ENCODE measurements around the gene NDUFA6. TPM values are rescaled to one million over a fixed set of nuclear protein-coding genes. Genes with fewer than 3 reads are reported as not detected.
A peak's percentile ranks its signal among the peaks of the same experiment; 100 is the strongest.
"Not testable (repeated sequence)": the region's sequence is repeated elsewhere in the genome, so short reads cannot be mapped to it uniquely, and the experiment has no call there.

NDUFA6 gene
- total RNA-seq, 2 donors from 2014 or later: 52.9 to 53.1 TPM

DNA sequence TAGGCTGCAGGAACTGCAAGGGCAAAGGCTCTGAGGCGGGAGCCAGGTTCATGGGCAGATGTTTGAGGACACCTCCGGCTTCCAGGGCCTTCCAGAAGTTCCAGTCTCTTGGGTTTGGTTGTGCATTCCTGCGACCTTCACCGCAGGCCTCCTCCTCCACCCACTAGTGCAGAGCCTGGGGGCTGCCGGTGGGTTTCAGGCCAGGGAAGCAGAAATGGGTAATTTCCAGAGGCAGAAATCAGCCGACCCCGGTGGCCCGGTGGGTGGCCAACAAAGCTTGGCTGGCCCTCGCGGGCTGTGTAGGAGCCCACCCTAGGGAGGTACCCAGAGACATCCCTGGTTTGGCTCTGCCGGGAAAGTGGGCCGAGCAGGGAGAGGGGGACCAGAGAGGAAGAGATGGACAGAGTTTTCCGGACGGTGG, 16.9 kb downstream of the NDUFA6 start:
- H3K27me3 ChIP-seq (replicated peaks; ENCODE audit: insufficient read depth): no peaks in the 10 kb centered on the region
- TF ChIP-seq POLR2A (IDR thresholded peaks at IDR 0.05): no peak
- TF ChIP-seq, protein P1, sequence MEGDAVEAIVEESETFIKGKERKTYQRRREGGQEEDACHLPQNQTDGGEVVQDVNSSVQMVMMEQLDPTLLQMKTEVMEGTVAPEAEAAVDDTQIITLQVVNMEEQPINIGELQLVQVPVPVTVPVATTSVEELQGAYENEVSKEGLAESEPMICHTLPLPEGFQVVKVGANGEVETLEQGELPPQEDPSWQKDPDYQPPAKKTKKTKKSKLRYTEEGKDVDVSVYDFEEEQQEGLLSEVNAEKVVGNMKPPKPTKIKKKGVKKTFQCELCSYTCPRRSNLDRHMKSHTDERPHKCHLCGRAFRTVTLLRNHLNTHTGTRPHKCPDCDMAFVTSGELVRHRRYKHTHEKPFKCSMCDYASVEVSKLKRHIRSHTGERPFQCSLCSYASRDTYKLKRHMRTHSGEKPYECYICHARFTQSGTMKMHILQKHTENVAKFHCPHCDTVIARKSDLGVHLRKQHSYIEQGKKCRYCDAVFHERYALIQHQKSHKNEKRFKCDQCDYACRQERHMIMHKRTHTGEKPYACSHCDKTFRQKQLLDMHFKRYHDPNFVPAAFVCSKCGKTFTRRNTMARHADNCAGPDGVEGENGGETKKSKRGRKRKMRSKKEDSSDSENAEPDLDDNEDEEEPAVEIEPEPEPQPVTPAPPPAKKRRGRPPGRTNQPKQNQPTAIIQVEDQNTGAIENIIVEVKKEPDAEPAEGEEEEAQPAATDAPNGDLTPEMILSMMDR (IDR thresholded peaks at IDR 0.05): no peak
- no peak for TF ChIP-seq POLR2AphosphoS5 (IDR thresholded peaks at IDR 0.05)
- no peak for DNase-seq (ENCODE audit: low spot score)
- WGBS: 81% methylated on average over 14 of the region's 14 CpGs
- H3K9me3 ChIP-seq: no peaks in the 10 kb centered on the region
- H3K27ac ChIP-seq: peak overlapping the region; percentile 84 to 88
- intact Hi-C loops (cut with DNase I): no loop called here
- H3K36me3 ChIP-seq: no peaks in the 10 kb centered on the region
- H3K4me1 ChIP-seq (replicated peaks): peaks cover 12% of the 10 kb centered on the region
- peak overlapping the region; percentile 62 to 63 for H3K4me3 ChIP-seq

DNA sequence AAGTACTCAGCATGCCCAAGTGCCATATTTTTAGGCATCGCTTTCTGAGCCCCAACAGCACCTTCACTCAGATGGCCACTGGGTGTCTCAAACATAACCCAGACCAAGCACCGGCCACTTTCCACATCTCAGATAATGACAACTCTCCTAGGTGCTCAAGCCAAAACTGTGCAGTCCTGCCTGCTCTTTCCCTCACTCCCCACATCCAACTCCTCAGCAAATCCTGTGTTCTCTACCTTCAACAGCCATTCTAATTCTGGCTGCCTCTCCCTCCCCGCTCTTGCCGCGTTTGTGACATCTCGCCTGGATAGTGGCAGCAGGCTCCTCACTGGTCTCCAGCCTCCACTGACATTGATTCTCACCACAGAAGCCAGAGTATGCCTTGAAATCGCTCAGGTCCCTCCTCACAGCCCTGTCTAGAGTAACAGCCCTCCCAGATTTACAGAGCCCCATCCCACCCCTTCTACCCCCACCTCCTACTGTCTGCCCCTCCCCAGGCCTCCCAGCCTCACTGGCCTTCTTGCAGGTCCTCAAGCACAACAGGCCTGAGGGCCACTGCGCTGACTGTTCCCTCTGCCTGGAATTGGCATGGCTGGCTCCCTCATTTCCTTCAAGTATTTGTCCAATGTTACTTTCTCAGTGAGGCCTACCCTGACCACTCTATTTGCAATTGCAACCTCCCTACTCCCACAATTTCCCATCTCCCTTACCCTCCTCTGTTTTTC, 17.8 kb downstream of the NDUFA6 start:
- no peaks in the 10 kb centered on the region for H3K27me3 ChIP-seq (replicated peaks; ENCODE audit: insufficient read depth)
- no peak overlapping the region for H3K27ac ChIP-seq
- 80% methylated on average over 8 of the region's 8 CpGs for WGBS
- H3K36me3 ChIP-seq: no peaks in the 10 kb centered on the region
- intact Hi-C loops (cut with DNase I): no loop called here
- TF ChIP-seq POLR2AphosphoS5 (IDR thresholded peaks at IDR 0.05): no peak
- TF ChIP-seq POLR2A (IDR thresholded peaks at IDR 0.05): no peak
- TF ChIP-seq, protein P1 (IDR thresholded peaks at IDR 0.05): no peak
- H3K9me3 ChIP-seq: no peaks in the 10 kb centered on the region
- H3K4me3 ChIP-seq: no peak overlapping the region
- H3K4me1 ChIP-seq (replicated peaks): peaks cover 9% of the 10 kb centered on the region
- no peak for DNase-seq (ENCODE audit: low spot score)

DNA sequence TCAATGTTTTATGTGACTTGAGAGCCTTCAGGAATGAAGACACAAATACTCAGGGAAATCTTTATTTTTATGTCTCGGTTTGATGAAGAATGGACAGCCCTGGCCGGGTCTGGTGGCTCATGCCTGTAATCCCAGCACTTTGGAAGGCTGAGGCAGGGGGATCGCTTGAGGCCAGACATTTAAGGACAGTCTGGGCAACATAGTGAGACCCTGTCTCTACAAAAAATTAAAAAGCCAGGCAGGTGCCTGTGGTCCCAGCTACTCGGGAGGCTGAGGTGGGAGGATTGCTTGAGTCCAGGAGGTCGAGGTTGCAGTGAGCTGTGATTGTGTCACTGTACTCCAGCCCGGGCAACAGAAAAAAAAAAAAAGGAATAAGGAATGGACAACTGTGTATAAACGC, 19.1 kb downstream of the NDUFA6 start:
- H3K4me1 ChIP-seq (replicated peaks); H3K36me3 ChIP-seq; DNase-seq (ENCODE audit: low spot score); H3K27me3 ChIP-seq (replicated peaks; ENCODE audit: insufficient read depth); H3K9me3 ChIP-seq; intact Hi-C loops (cut with DNase I): not testable (repeated sequence)
- peak overlapping the region in 1 of 2 donors; percentile 53 for H3K4me3 ChIP-seq
- H3K27ac ChIP-seq: peak overlapping the region in 1 of 2 donors; percentile 88
- whole genome bisulfite sequencing: 58% methylated on average over 7 of the region's 7 CpGs

DNA sequence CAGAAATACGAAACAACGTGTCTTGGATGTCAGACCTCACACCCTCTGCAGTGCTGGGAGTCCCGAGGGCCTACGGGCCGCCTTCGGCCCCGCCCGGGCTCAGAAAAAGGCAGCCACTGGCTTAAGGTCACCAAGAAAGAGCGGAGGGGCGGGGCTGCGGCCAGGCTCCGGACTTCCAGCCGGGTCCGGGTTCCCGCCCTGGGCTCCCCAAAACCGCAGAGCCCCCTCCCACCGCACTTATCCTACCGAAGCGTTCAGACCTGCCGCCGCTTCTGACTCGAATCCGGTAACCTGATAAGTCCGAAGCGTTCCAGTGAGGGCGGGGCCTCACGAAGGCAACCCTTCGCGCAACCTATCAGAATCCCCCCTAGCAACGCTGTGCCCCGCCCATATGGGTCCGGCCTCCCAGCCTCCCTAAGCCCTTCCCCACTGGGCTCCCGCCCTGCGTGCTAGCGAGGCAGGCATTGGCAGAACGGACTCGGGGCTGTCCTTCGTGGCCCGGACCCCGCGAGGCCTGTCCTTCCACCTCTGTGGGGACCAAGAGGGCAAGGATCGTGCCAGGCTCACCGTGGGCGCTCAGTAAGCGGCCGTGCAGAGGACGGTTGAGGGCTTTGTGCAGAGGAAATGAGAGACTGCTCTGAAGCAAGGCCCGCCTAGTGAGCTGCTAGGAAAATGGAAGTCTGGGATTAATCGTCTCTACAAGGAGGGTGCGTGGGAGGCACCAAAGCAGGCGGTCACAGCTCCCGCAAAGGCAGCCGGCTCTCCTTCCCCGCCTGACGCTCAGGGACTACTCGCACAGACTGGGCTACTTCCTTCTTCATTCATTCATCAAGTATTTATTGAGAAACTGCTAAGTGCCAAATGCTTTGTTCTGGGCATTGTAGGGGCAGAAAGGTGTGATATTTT, 19.8 kb downstream of the NDUFA6 start, which contains the start of gene NAGA:
Gene NAGA (minus strand): TSS at position 296 of the 906 bp plus-strand sequence. CDS start 515 bp downstream, outside the sequence.
- H3K4me1 ChIP-seq (replicated peaks): peaks cover 9% of the 10 kb centered on the region
- WGBS: under 1% methylated on average over 56 of the region's 56 CpGs
- intact Hi-C loops (cut with DNase I): no loop called here

More for the DNA sequence above, 19.8 kb downstream of the NDUFA6 start, which contains the start of gene NAGA:
- DNase-seq (ENCODE audit: low spot score): peak; percentile 96
- peak within 1 kb of the TSS; percentile 84 to 88 for H3K27ac ChIP-seq
- TF ChIP-seq, protein P1 (IDR thresholded peaks at IDR 0.05): peak in 1 of 4 experiments; percentile 2
- TF ChIP-seq POLR2A (IDR thresholded peaks at IDR 0.05) (peak; percentile 94), POLR2AphosphoS5 (IDR thresholded peaks at IDR 0.05) (peak; percentile 98)
- no peaks in the 10 kb centered on the region for H3K9me3 ChIP-seq
- peak within 1 kb of the TSS; percentile 53 to 54 for H3K4me3 ChIP-seq
- H3K27me3 ChIP-seq (replicated peaks; ENCODE audit: insufficient read depth): no peaks in the 10 kb centered on the region
- no peaks in the 10 kb centered on the region for H3K36me3 ChIP-seq
